ENCODE measurements around the gene PRKCA. TPM values are rescaled to one million over a fixed set of nuclear protein-coding genes. Genes with fewer than 3 reads are reported as not detected.

PRKCA gene
- total and polyA plus RNA-seq, 2 of the 13 experiments (the other 11 are each of a cell fraction or from before 2014, with no cell fraction given) = 18.5 to 21.5 TPM

- TF ChIP-seq GFI1 (CRISPR knock-in tag; IDR thresholded peaks at IDR 0.05; ENCODE audit: borderline replicate concordance) = no peak
- TF ChIP-seq, protein P1, sequence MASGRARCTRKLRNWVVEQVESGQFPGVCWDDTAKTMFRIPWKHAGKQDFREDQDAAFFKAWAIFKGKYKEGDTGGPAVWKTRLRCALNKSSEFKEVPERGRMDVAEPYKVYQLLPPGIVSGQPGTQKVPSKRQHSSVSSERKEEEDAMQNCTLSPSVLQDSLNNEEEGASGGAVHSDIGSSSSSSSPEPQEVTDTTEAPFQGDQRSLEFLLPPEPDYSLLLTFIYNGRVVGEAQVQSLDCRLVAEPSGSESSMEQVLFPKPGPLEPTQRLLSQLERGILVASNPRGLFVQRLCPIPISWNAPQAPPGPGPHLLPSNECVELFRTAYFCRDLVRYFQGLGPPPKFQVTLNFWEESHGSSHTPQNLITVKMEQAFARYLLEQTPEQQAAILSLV (CRISPR knock-in tag; IDR thresholded peaks at IDR 0.05; ENCODE audit: borderline replicate concordance) = no peak
- no peak for TF ChIP-seq ZNF776 (CRISPR knock-in tag; IDR thresholded peaks at IDR 0.05)
- no peak for TF ChIP-seq ZNF772 (CRISPR knock-in tag; IDR thresholded peaks at IDR 0.05)
- no peak for TF ChIP-seq TRIM22 (IDR thresholded peaks at IDR 0.05)
- TF ChIP-seq ZBTB1 (CRISPR knock-in tag; IDR thresholded peaks at IDR 0.05; ENCODE audit: borderline replicate concordance) = no peak
- no peak for TF ChIP-seq BHLHE40 (IDR thresholded peaks at IDR 0.05; ENCODE audit: low read length)
- TF ChIP-seq ZNF142 (CRISPR knock-in tag; IDR thresholded peaks at IDR 0.05) = no peak
- no peak for TF ChIP-seq ZNF577 (CRISPR knock-in tag; IDR thresholded peaks at IDR 0.05; ENCODE audit: borderline replicate concordance, low read depth)
- TF ChIP-seq ZNF263 (CRISPR knock-in tag; IDR thresholded peaks at IDR 0.05) = no peak
- TF ChIP-seq TCF7L2 (IDR thresholded peaks at IDR 0.05; ENCODE audit: low read depth, low read length) = no peak
- no peak for TF ChIP-seq NR2F2 (IDR thresholded peaks at IDR 0.05; ENCODE audit: borderline replicate concordance, low read depth)
Measured at GRCh38 chr17:66514227-66514806, 211.9 kb downstream of the PRKCA start (continued).

All from HepG2 (cell line).